LNCAP (cell line): ENCODE results near the gene BNIP3.

Source experiments
- TF ChIP-seq, protein P1 (sequence below): fragments of 450-650 bp; IDR thresholded peaks from 2 replicates; pipeline ENCODE4 v1.5.1; 2017; ENCODE audit warnings: mild to moderate bottlenecking

Gene BNIP3

GRCh38 chr10:131954356-131954965 lies 27.3 kb downstream of the BNIP3 start:
- TF ChIP-seq, protein P1, sequence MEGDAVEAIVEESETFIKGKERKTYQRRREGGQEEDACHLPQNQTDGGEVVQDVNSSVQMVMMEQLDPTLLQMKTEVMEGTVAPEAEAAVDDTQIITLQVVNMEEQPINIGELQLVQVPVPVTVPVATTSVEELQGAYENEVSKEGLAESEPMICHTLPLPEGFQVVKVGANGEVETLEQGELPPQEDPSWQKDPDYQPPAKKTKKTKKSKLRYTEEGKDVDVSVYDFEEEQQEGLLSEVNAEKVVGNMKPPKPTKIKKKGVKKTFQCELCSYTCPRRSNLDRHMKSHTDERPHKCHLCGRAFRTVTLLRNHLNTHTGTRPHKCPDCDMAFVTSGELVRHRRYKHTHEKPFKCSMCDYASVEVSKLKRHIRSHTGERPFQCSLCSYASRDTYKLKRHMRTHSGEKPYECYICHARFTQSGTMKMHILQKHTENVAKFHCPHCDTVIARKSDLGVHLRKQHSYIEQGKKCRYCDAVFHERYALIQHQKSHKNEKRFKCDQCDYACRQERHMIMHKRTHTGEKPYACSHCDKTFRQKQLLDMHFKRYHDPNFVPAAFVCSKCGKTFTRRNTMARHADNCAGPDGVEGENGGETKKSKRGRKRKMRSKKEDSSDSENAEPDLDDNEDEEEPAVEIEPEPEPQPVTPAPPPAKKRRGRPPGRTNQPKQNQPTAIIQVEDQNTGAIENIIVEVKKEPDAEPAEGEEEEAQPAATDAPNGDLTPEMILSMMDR = no peak

DNA sequence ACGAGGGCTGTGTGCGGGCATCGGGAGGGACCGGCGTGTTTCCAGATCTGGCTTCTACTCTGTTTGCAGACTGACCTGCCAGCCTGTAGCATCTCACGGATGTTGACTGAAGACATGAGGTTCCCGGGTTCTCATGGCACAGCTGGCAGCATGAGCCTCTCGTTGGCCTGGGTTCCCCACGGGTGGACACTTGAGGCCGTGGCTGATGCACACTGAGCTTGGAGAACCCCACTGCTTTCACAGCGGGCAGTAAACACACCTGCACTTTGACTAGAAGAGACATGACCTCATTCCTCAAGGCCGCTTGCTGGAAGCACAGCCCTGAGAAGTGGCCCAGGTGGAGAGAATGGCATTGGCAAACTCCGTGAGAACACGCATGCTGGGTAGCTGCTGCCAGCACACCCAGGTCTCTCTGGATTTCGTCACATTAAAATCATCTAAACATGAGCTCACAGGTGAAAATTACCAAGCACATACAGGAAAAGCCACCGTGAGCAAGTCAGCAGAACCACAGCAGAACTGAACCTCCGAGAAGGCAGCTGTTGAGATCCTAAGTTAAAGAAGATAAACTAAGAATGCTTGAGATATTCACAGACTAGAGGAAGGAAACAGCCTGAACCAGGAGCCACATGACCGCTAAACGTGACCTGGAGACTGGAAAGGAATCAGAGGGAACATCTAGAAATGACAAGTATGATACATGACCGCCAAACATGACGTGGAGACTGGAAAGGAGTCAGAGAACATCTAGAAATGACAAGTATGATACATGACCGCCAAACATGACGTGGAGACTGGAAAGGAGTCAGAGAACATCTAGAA lies 32.5 kb downstream of the BNIP3 start:
- TF ChIP-seq, protein P1 = no peak

GRCh38 chr10:131948501-131948900 lies 33.2 kb downstream of the BNIP3 start:
- TF ChIP-seq, protein P1 = no peak

DNA sequence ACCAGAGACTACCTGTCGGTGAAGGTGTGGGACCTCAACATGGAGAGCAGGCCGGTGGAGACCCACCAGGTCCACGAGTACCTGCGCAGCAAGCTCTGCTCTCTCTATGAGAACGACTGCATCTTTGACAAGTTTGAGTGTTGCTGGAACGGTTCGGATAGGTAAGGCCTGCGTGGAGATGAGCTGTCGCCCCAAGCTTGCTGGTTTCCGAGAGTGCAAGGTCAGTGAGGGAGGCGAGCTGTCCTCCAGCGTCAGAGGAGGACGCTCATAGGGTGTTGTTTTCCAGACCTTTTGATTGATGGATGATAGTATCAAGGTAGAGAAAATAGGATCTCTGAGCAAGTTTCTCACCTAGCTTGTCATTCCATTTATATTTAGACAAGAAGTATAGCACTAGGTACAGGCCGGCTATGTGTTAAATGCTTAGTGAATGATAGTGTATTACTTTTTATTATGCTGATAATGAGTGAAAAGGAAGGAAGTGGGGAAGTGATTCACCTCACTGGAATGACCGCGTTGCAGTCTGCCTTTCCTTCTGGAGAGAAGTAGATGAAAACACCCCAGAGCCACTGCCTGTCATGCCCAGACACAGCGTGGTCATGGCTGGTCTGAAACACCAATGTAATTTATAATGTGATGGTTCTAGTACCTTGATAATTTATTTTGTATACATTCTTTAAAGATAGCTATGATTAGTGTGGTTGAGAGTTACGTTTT lies 33.9 kb downstream of the BNIP3 start:
- TF ChIP-seq, protein P1 = no peak

- TF ChIP-seq, protein P1 = no peak
These were observed 34.8 kb downstream of the BNIP3 start for GRCh38 chr10:131946880-131947279.

- TF ChIP-seq, protein P1 = no peak
These were observed 35.4 kb downstream of the BNIP3 start for GRCh38 chr10:131946321-131946751.

DNA sequence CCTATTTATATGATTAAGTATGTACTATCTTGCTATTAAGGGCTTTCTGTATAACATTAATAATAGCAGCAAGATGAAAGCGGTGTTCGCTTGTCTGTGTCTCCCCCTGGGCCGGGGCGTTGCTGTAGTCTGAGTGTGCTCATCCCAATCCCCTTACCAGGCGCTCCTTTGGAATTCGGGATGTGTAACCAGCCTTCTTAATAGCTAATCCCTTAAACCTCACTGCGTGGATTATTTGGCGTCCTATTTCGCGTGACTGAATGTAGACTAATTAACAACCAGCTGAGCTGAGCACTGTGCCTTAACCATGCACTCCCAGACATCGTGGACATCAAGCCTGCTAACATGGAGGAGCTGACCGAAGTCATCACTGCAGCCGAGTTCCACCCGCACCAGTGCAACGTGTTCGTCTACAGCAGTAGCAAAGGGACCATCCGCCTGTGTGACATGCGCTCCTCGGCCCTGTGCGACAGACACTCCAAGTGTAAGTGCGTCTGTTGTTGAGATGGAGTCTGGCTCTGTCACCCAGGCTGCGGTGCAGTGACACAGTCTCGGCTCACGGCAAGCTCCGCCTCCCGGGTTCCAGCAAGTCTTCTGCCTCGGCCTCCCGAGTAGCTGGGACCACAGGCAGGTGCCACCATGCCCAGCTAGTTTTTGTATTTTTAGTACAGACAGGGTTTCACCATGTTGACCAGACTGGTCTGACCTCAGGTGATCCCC lies 36.6 kb downstream of the BNIP3 start:
- TF ChIP-seq, protein P1 = no peak
